HUDEP-2 (cell line): ENCODE results near the gene CANT1.
A peak's percentile ranks its signal among the peaks of the same experiment; 100 is the strongest.
"Not testable (repeated sequence)": the region's sequence is repeated elsewhere in the genome, so short reads cannot be mapped to it uniquely, and the experiment has no call there.

Source experiments
- DNase-seq, 76 experiments: peaks; one replicate each; lab custom pipeline; 2025; ENCODE audit not compliant: unreplicated experiment in 76 of 76; lab: John Stamatoyannopoulos, UW

Gene CANT1

GRCh38 chr17:79028496-79029326 lies 19.1 kb upstream of the CANT1 start:
- no peak for DNase-seq

- DNase-seq: no peak
Measured at GRCh38 chr17:79027925-79028491, 18.4 kb upstream of the CANT1 start.

GRCh38 chr17:79027274-79027924 lies 17.8 kb upstream of the CANT1 start:
- DNase-seq: peak in 5 of 76 experiments; percentile 3 to 33 (median 11)

GRCh38 chr17:79026376-79027273 lies 17.1 kb upstream of the CANT1 start:
- no peak for DNase-seq

- no peak for DNase-seq
Measured at GRCh38 chr17:79024901-79025737, 15.6 kb upstream of the CANT1 start.

GRCh38 chr17:79023886-79024771 lies 14.6 kb upstream of the CANT1 start, which contains the start of gene C1QTNF1:
Gene C1QTNF1, plus strand, starts transcription at chr17:79024169. Its CDS starts 19,800 bp downstream, at chr17:79043969.
- DNase-seq: no peak

GRCh38 chr17:79023180-79023705 lies 13.7 kb upstream of the CANT1 start:
- DNase-seq: no peak

GRCh38 chr17:79022507-79022991 lies 13.0 kb upstream of the CANT1 start:
- DNase-seq: no peak

GRCh38 chr17:79021929-79022328 lies 12.4 kb upstream of the CANT1 start:
- not testable (repeated sequence) for DNase-seq

- DNase-seq: no peak
Measured at GRCh38 chr17:79020631-79021301, 11.2 kb upstream of the CANT1 start.

GRCh38 chr17:79019632-79020584 lies 10.3 kb upstream of the CANT1 start:
- DNase-seq: peak in 47 of 76 experiments; percentile 4 to 64 (median 25)

- no peak for DNase-seq
Measured at GRCh38 chr17:79019261-79019631, 9.7 kb upstream of the CANT1 start.

- DNase-seq: no peak
Measured at GRCh38 chr17:79018370-79018695, 8.8 kb upstream of the CANT1 start.

GRCh38 chr17:79017546-79018369 lies 8.2 kb upstream of the CANT1 start:
- no peak for DNase-seq

- DNase-seq: no peak
Measured at GRCh38 chr17:79014158-79014758, 4.7 kb upstream of the CANT1 start.
